B cell (primary cell): ENCODE data around the gene HMGA1. TPM values are rescaled to one million over a fixed set of nuclear protein-coding genes. Genes with fewer than 3 reads are reported as not detected.

Experiments used
- ATAC-seq: fragments of 200-7000 bp; cut with Tn5 transposase; one replicate; pipeline ENCODE4 v1.10.0; 2021; ENCODE audit warnings: low read depth, mild to moderate bottlenecking, moderate number of reproducible peaks, moderate library complexity
- CTCF ChIA-PET: fragments of 350-600 bp; sonication (Branson Sonifier 250); formaldehyde crosslinking; loops from one replicate; lab custom pipeline; 2021; ENCODE audit warnings: antibody characterized with exemption, inconsistent platforms; lab: Charles Lee
- POLR2A ChIA-PET: fragments of 350-600 bp; sonication (Branson Sonifier 250); formaldehyde crosslinking; loops from one replicate; lab custom pipeline; 2021; ENCODE audit warnings: antibody characterized with exemption; lab: Charles Lee
- DNase-seq: peaks from one replicate; pipeline ENCODE4 v3.0.0; 2013
- H2AFZ ChIP-seq: 2 replicates; pipeline ENCODE4 v1.6.1; 2012; ENCODE audit warnings: mild to moderate bottlenecking, low read depth, low read length; ENCODE audit not compliant: insufficient read depth, poor library complexity, severe bottlenecking
- H3K27ac ChIP-seq, 2 donors: 1 replicate in 1 of 2; 2 replicates in 1 of 2; pipeline ENCODE4 v1.5.1; 2012 to 2013; ENCODE audit warnings: low read length in 2 of 2, mild to moderate bottlenecking in 2 of 2, moderate library complexity in 1 of 2
- H3K27me3 ChIP-seq, 4 experiments: fragments of 200-600 bp in 1 of 4; sonication (generic) in 1 of 4; replicated peaks in 1 of 4; 1 replicate in 2 of 4; 2 replicates in 2 of 4; pipeline versions ENCODE4 v1.6.1 to v1.7.0; 2013 to 2016; ENCODE audit warnings: low read length in 3 of 4, mild to moderate bottlenecking in 2 of 4, mixed read lengths in 1 of 4, moderate library complexity in 1 of 4; ENCODE audit not compliant: insufficient read depth in 4 of 4, control insufficient read depth in 3 of 4; ENCODE audit errors: control extremely low read depth in 1 of 4
- H3K36me3 ChIP-seq, 2 experiments: replicated peaks in 1 of 2; 1 replicate in 1 of 2; 2 replicates in 1 of 2; pipeline versions ENCODE4 v1.6.1 to v1.7.1; 2013; ENCODE audit warnings: low read length in 1 of 2; ENCODE audit not compliant: insufficient read depth in 2 of 2, control insufficient read depth in 1 of 2; ENCODE audit errors: control extremely low read depth in 1 of 2, extremely low read depth in 1 of 2
- H3K4me1 ChIP-seq, 2 donors: fragments of 200-600 bp in 1 of 2; sonication (generic) in 1 of 2; 1 replicate in 1 of 2; 2 replicates in 1 of 2; pipeline versions ENCODE4 v1.5.1 to v1.6.1; 2013 to 2017; ENCODE audit warnings: low read length in 2 of 2; ENCODE audit not compliant: control insufficient read depth in 2 of 2, insufficient read depth in 2 of 2
- H3K4me2 ChIP-seq: replicated peaks from 2 replicates; pipeline ENCODE3; 2012; ENCODE audit warnings: mild to moderate bottlenecking, low read depth, low read length; ENCODE audit not compliant: poor library complexity, severe bottlenecking
- H3K4me3 ChIP-seq, 5 experiments: fragments of 200-600 bp in 1 of 5; sonication (generic) in 1 of 5; 1 replicate in 3 of 5; 2 replicates in 2 of 5; pipeline versions ENCODE4 v1.5.1 to v1.7.0; 2011 to 2016; ENCODE audit warnings: low read length in 4 of 5, mild to moderate bottlenecking in 4 of 5, low read depth in 2 of 5, control low read depth in 1 of 5, moderate library complexity in 1 of 5; ENCODE audit not compliant: insufficient read depth in 1 of 5; ENCODE audit errors: control extremely low read depth in 1 of 5, extremely low read depth in 1 of 5
- H3K79me2 ChIP-seq: fragments of 200-600 bp; sonication (generic); one replicate; pipeline ENCODE4 v1.6.0; 2016; ENCODE audit warnings: low read length; ENCODE audit not compliant: control insufficient read depth, insufficient read depth
- H3K9ac ChIP-seq: fragments of 200-600 bp; sonication (generic); 2 replicates; pipeline ENCODE4 v1.6.1; 2017; ENCODE audit warnings: mild to moderate bottlenecking, low read length, moderate library complexity
- H3K9me3 ChIP-seq, 3 donors: one replicate each; pipeline versions ENCODE4 v1.6.1 to v1.7.1; 2013; ENCODE audit warnings: low read length in 2 of 3; ENCODE audit not compliant: control insufficient read depth in 2 of 3, insufficient read depth in 1 of 3; ENCODE audit errors: control extremely low read depth in 1 of 3
- H4K20me1 ChIP-seq: 2 replicates; pipeline ENCODE4 v1.6.0; 2012; ENCODE audit warnings: mild to moderate bottlenecking, low read length; ENCODE audit not compliant: insufficient read depth, control insufficient read depth, poor library complexity, severe bottlenecking
- H3K27ac Mint-ChIP-seq: one replicate; pipeline ENCODE4 v1.8.0; 2021; ENCODE audit warnings: mixed read lengths
- H3K27me3 Mint-ChIP-seq: one replicate; pipeline ENCODE4 v1.8.0; 2021; ENCODE audit warnings: mixed read lengths
- H3K4me1 Mint-ChIP-seq: one replicate; pipeline ENCODE4 v1.8.0; 2021; ENCODE audit warnings: mixed read lengths
- H3K4me3 Mint-ChIP-seq: one replicate; pipeline ENCODE4 v1.8.0; 2021; ENCODE audit warnings: mixed read lengths
- H3K9me3 Mint-ChIP-seq: one replicate; pipeline ENCODE4 v1.8.0; 2022; ENCODE audit warnings: mixed read lengths; ENCODE audit not compliant: insufficient read depth
- EZH2 ChIP-seq: IDR thresholded peaks from 2 replicates; pipeline ENCODE4 v1.6.1; 2012; ENCODE audit warnings: borderline replicate concordance, low read depth, mild to moderate bottlenecking, moderate library complexity, low read length; ENCODE audit not compliant: insufficient read depth, poor library complexity, severe bottlenecking
- WGBS: methylation state at CpG from one replicate; pipeline ENCODE4 v1.1.5; 2013; ENCODE audit warnings: missing lambda C conversion rate; ENCODE audit not compliant: insufficient coverage; 5-methylcytosine and 5-hydroxymethylcytosine counted together
- intact Hi-C: fragments of 100-400 bp; cut with micrococcal nuclease; formaldehyde crosslinking; loops from one replicate; pipeline ENCODE4 v1.10.0; 2022
- polyA plus RNA-seq: library from polyadenylated mRNA; depleted of rRNA; stranded (reverse); fragments of >200 nt; gene quantifications from 2 replicates; pipeline ENCODE4 v1.2.3, GENCODE V29; 2012
- total RNA-seq, 2 donors: library from RNA; stranded (reverse); fragments of 120-200 nt in 1 of 2; gene quantifications; 1 replicate in 1 of 2; 2 replicates in 1 of 2; pipeline versions ENCODE4 v1.2.3 to v1.2.4, GENCODE V29; 2013 to 2022
- TF ChIP-seq, protein P1 (sequence below): fragments of 200-600 bp; IDR thresholded peaks from one replicate; pipeline ENCODE4 v1.8.0; 2022; ENCODE audit warnings: antibody characterized with exemption, mild to moderate bottlenecking

HMGA1 gene
- total and polyA plus RNA-seq, 2 donors (not counting 1 experiment from before 2014, with no cell fraction given), result 59.6 to 66.4 TPM

DNA sequence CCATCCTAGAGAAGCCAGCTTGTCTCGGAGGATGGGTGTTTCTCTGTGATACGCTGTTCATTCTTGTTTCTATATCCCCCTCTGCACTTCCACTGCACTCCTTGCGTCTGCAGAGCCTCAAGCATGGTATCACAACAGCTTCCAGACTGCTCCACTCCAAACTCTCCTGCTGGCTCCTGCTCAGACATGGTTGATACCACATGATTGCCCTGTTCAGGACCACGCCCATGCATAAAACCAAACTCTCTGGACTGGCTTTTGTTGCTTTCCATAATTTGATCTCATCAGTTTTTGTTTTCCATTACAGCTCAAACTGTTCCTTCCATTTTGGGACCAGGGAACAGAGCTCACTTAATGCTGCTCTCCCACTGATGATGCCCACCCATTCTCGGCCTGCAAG lies 42.2 kb downstream of the HMGA1 start:
- no peak overlapping the region for H3K27ac Mint-ChIP-seq

DNA sequence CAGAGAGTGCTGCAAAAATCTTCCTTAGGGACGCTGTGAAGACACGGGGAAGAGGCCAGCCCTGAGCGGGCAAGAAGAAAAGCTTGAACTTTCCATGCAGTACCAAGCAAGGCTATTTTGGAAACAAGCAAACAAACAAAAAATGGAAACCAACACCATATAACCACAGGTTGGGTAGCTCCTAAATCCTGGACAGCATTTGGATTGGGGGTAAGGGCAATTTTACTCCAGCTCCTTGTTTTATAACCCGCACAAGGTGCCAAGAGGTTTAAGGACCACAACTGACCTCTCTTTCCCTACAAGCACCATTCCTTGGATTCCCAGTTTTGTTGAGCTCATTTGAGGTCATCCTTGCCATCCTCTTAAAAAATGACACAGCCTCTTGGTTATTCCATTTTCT lies 43.5 kb downstream of the HMGA1 start:
- ATAC-seq (no peak), DNase-seq (no peak)
- peaks cover 6 to 9% of the 10 kb centered on the region in 2 experiments for H3K36me3 ChIP-seq
- H2AFZ ChIP-seq, result no peak overlapping the region
- H3K4me2 ChIP-seq, result no peak overlapping the region
- H3K4me3 Mint-ChIP-seq, result no peak overlapping the region
- no peaks in the 10 kb centered on the region for H3K27me3 Mint-ChIP-seq
- H3K79me2 ChIP-seq, result no peaks in the 10 kb centered on the region
- 97% methylated on average over 4 of the region's 4 CpGs for WGBS
- ChIA-PET CTCF (no interaction called here), POLR2A (no interaction called here)
- H3K27ac Mint-ChIP-seq, result no peak overlapping the region
- H3K27me3 ChIP-seq, result no peaks in the 10 kb centered on the region
- no peaks in the 10 kb centered on the region for H3K9me3 Mint-ChIP-seq
- no peaks in the 10 kb centered on the region for H3K9me3 ChIP-seq
- H3K4me1 Mint-ChIP-seq, result peaks cover 29% of the 10 kb centered on the region
- peaks cover 16 to 22% of the 10 kb centered on the region in 2 donors for H3K4me1 ChIP-seq
- no peaks in the 10 kb centered on the region for H4K20me1 ChIP-seq
- no peak overlapping the region for H3K27ac ChIP-seq
- intact Hi-C loops, result no loop called here
- no peak overlapping the region for H3K4me3 ChIP-seq
- TF ChIP-seq, protein P1, sequence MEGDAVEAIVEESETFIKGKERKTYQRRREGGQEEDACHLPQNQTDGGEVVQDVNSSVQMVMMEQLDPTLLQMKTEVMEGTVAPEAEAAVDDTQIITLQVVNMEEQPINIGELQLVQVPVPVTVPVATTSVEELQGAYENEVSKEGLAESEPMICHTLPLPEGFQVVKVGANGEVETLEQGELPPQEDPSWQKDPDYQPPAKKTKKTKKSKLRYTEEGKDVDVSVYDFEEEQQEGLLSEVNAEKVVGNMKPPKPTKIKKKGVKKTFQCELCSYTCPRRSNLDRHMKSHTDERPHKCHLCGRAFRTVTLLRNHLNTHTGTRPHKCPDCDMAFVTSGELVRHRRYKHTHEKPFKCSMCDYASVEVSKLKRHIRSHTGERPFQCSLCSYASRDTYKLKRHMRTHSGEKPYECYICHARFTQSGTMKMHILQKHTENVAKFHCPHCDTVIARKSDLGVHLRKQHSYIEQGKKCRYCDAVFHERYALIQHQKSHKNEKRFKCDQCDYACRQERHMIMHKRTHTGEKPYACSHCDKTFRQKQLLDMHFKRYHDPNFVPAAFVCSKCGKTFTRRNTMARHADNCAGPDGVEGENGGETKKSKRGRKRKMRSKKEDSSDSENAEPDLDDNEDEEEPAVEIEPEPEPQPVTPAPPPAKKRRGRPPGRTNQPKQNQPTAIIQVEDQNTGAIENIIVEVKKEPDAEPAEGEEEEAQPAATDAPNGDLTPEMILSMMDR, result no peak
- no peak for TF ChIP-seq EZH2
- H3K9ac ChIP-seq, result no peak overlapping the region

More for the DNA sequence above, 42.2 kb downstream of the HMGA1 start:
- WGBS, result over 99% methylated on average over 5 of the region's 5 CpGs
- ATAC-seq (no peak), DNase-seq (no peak)
- ChIA-PET CTCF (interaction anchor here (0.6 to 1.5 kb wide), 3 partner anchors 16 to 136 kb away, joined by 3 read pairs; no protein-coding TSS in a partner anchor), POLR2A (no interaction called here)
- Histone ChIP-seq H3K9me3 (no peaks in the 10 kb centered on the region), H3K4me1 (peaks cover 4 to 10% of the 10 kb centered on the region in 2 donors), H3K27ac (no peak overlapping the region), H4K20me1 (no peaks in the 10 kb centered on the region), H3K27me3 (no peaks in the 10 kb centered on the region), H3K4me2 (no peak overlapping the region), H3K79me2 (no peaks in the 10 kb centered on the region), H3K4me3 (no peak overlapping the region), H2AFZ (no peak overlapping the region), H3K36me3 (peaks cover 6 to 9% of the 10 kb centered on the region in 2 experiments), H3K9ac (no peak overlapping the region)
- H3K4me3 Mint-ChIP-seq, result no peak overlapping the region
- no peaks in the 10 kb centered on the region for H3K27me3 Mint-ChIP-seq
- intact Hi-C loops, result no loop called here
- H3K9me3 Mint-ChIP-seq, result no peaks in the 10 kb centered on the region
- TF ChIP-seq, protein P1, result no peak
- TF ChIP-seq EZH2, result no peak
- peaks cover 23% of the 10 kb centered on the region for H3K4me1 Mint-ChIP-seq
